ENCODE data around the gene NIM1K.

GRCh38 chr5:43242196-43242595 is 50.2 kb downstream of the NIM1K start:
- no peak for TF ChIP-seq TAF1 (IDR thresholded peaks at IDR 0.05; ENCODE audit: low read depth, low read length)
- TF ChIP-seq POLR2A (IDR thresholded peaks at IDR 0.05; ENCODE audit: low read depth, low read length): no peak
- TF ChIP-seq SPI1 (IDR thresholded peaks at IDR 0.05; ENCODE audit: low read depth, low read length): no peak
- no peak for TF ChIP-seq POLR2AphosphoS5 (IDR thresholded peaks at IDR 0.05; ENCODE audit: low read depth, low read length)
